ENCODE measurements around the gene TMEM235. TPM values are rescaled to one million over a fixed set of nuclear protein-coding genes. Genes with fewer than 3 reads are reported as not detected.
A peak's percentile ranks its signal among the peaks of the same experiment; 100 is the strongest.
"Not testable (repeated sequence)": the region's sequence is repeated elsewhere in the genome, so short reads cannot be mapped to it uniquely, and the experiment has no call there.

The TMEM235 gene
- total RNA-seq, 1 donor from 2014 or later = not detected

- DNase-seq (peak; percentile 70), ATAC-seq (peak; percentile 49)
- intact Hi-C loops (cut with micrococcal nuclease) = not testable (repeated sequence)
Observed at GRCh38 chr17:78235022-78235421, 3.6 kb downstream of the TMEM235 start.

GRCh38 chr17:78235885-78236284 is 4.5 kb downstream of the TMEM235 start:
- no peak for ATAC-seq

GRCh38 chr17:78236362-78237127 is 5.1 kb downstream of the TMEM235 start:
- intact Hi-C loops (cut with micrococcal nuclease) = no loop called here
- DNase-seq (no peak), ATAC-seq (no peak)

More at GRCh38 chr17:78235885-78236284, 4.5 kb downstream of the TMEM235 start:
- intact Hi-C loops (cut with micrococcal nuclease) = no loop called here
- no peak for DNase-seq

GRCh38 chr17:78237401-78238012 is 6.1 kb downstream of the TMEM235 start:
- DNase-seq = peak; percentile 61
- intact Hi-C loops (cut with micrococcal nuclease) = no loop called here
- ATAC-seq = peak; percentile 35

GRCh38 chr17:78238823-78239488 is 7.5 kb downstream of the TMEM235 start:
- ATAC-seq = no peak
- DNase-seq = no peak
- intact Hi-C loops (cut with micrococcal nuclease) = no loop called here

- intact Hi-C loops (cut with micrococcal nuclease) = no loop called here
- DNase-seq = no peak
- no peak for ATAC-seq
Observed at GRCh38 chr17:78239489-78239931, 8.1 kb downstream of the TMEM235 start.

GRCh38 chr17:78240012-78240655 is 8.7 kb downstream of the TMEM235 start:
- no peak for DNase-seq
- no peak for ATAC-seq
- intact Hi-C loops (cut with micrococcal nuclease) = no loop called here

- DNase-seq (no peak), ATAC-seq (no peak)
- intact Hi-C loops (cut with micrococcal nuclease) = no loop called here
Observed at GRCh38 chr17:78240839-78241238, 9.4 kb downstream of the TMEM235 start.

- DNase-seq = no peak
- intact Hi-C loops (cut with micrococcal nuclease) = no loop called here
- ATAC-seq = peak; percentile 56
Observed at GRCh38 chr17:78241277-78242023, 10.0 kb downstream of the TMEM235 start.

GRCh38 chr17:78242024-78242742 is 10.8 kb downstream of the TMEM235 start:
- intact Hi-C loops (cut with micrococcal nuclease) = no loop called here
- ATAC-seq (no peak), DNase-seq (no peak)

- intact Hi-C loops (cut with micrococcal nuclease) = no loop called here
- ATAC-seq (no peak), DNase-seq (no peak)
Observed at GRCh38 chr17:78247304-78247703, 15.9 kb downstream of the TMEM235 start.

- intact Hi-C loops (cut with micrococcal nuclease) = no loop called here
- no peak for ATAC-seq
- DNase-seq = no peak
Observed at GRCh38 chr17:78248051-78248914, 16.9 kb downstream of the TMEM235 start.

GRCh38 chr17:78249074-78249817 is 17.8 kb downstream of the TMEM235 start:
- ATAC-seq (no peak), DNase-seq (no peak)
- intact Hi-C loops (cut with micrococcal nuclease) = no loop called here

GRCh38 chr17:78249818-78250806 is 18.7 kb downstream of the TMEM235 start:
- no peak for ATAC-seq
- intact Hi-C loops (cut with micrococcal nuclease) = no loop called here
- no peak for DNase-seq

- intact Hi-C loops (cut with micrococcal nuclease) = no loop called here
- DNase-seq = peak; percentile 90
- ATAC-seq = peak; percentile 74
Observed at GRCh38 chr17:78250891-78251772, 19.7 kb downstream of the TMEM235 start.

All from left ventricle myocardium superior (tissue), 1 donor.